DND-41 (cell line): Measurements from ENCODE around the gene KCNQ5.

Experiments used
- ATAC-seq: fragments of 200-7000 bp; cut with Tn5 transposase; 3 replicates; pipeline ENCODE4 v1.9.1; 2021; ENCODE audit warnings: low read depth; ENCODE audit not compliant: insufficient read depth
- DNase-seq: peaks from one replicate; pipeline ENCODE4 v3.0.0-alpha.2; 2020
- H2AFZ ChIP-seq: 2 replicates; pipeline ENCODE4 v1.6.0; 2012; ENCODE audit warnings: low read depth, low read length
- H3K27ac ChIP-seq: 2 replicates; pipeline ENCODE4 v1.5.1; 2012; ENCODE audit warnings: low read length, inconsistent platforms
- H3K27me3 ChIP-seq: fragments of 200-600 bp; sonication (generic); 2 replicates; pipeline ENCODE4 v1.6.0; 2012; ENCODE audit warnings: low read length, mild to moderate bottlenecking, inconsistent platforms; ENCODE audit not compliant: insufficient read depth, poor library complexity
- H3K36me3 ChIP-seq: 2 replicates; pipeline ENCODE4 v1.5.1; 2012; ENCODE audit warnings: low read length, inconsistent platforms; ENCODE audit not compliant: insufficient read depth
- H3K4me1 ChIP-seq: 2 replicates; pipeline ENCODE4 v1.5.1; 2012; ENCODE audit warnings: mild to moderate bottlenecking, low read length; ENCODE audit not compliant: insufficient read depth
- H3K4me2 ChIP-seq: 2 replicates; pipeline ENCODE4 v1.6.0; 2012; ENCODE audit warnings: mild to moderate bottlenecking, moderate library complexity, low read length, inconsistent platforms; ENCODE audit not compliant: insufficient read depth
- H3K4me3 ChIP-seq, 2 experiments: fragments of 200-600 bp in 1 of 2; shearing (Covaris generic) in 1 of 2; 2 replicates each; pipeline ENCODE4 v1.5.1; 2012 to 2016; ENCODE audit warnings: inconsistent platforms in 2 of 2, low read length in 2 of 2, mild to moderate bottlenecking in 2 of 2, low read depth in 1 of 2, moderate library complexity in 1 of 2
- H3K79me2 ChIP-seq: 2 replicates; pipeline ENCODE4 v1.6.0; 2012; ENCODE audit warnings: low read length, inconsistent platforms; ENCODE audit not compliant: insufficient read depth
- H3K9ac ChIP-seq: 2 replicates; pipeline ENCODE4 v1.6.0; 2012; ENCODE audit warnings: low read depth, mild to moderate bottlenecking, inconsistent platforms, low read length, moderate library complexity
- H3K9me3 ChIP-seq: 2 replicates; pipeline ENCODE4 v1.5.1; 2012; ENCODE audit warnings: low read length, moderate library complexity, mild to moderate bottlenecking, inconsistent platforms; ENCODE audit not compliant: insufficient read depth, severe bottlenecking
- H4K20me1 ChIP-seq: 2 replicates; pipeline ENCODE4 v1.6.0; 2012; ENCODE audit warnings: low read length; ENCODE audit not compliant: insufficient read depth
- CTCF ChIP-seq: IDR thresholded peaks from 2 replicates; pipeline ENCODE4 v1.5.1; 2012; ENCODE audit warnings: borderline replicate concordance, low read length, moderate library complexity, mild to moderate bottlenecking; ENCODE audit not compliant: poor library complexity, severe bottlenecking; ENCODE audit errors: extremely low read depth
- EZH2 ChIP-seq: IDR thresholded peaks from 3 replicates; pipeline ENCODE4 v1.6.1; 2012; ENCODE audit warnings: borderline replicate concordance, low read depth, mild to moderate bottlenecking, moderate library complexity, low read length, inconsistent platforms; ENCODE audit not compliant: severe bottlenecking

The KCNQ5 gene

GRCh38 chr6:73006146-73006545 is 384.3 kb downstream of the KCNQ5 start:
- H4K20me1 ChIP-seq, result no peaks in the 10 kb centered on the region
- TF ChIP-seq EZH2, result no peak
- TF ChIP-seq CTCF, result no peak
- H3K9me3 ChIP-seq, result no peaks in the 10 kb centered on the region
- H3K4me1 ChIP-seq, result no peaks in the 10 kb centered on the region
- H3K9ac ChIP-seq, result no peak overlapping the region
- H3K27ac ChIP-seq, result no peak overlapping the region
- no peak overlapping the region for H3K4me3 ChIP-seq
- peaks cover 3% of the 10 kb centered on the region; the same call in 1 of the 2 replicates for H3K36me3 ChIP-seq
- DNase-seq (no peak), ATAC-seq (no peak)
- no peak overlapping the region for H2AFZ ChIP-seq
- H3K27me3 ChIP-seq, result no peaks in the 10 kb centered on the region
- no peak overlapping the region for H3K4me2 ChIP-seq
- H3K79me2 ChIP-seq, result no peaks in the 10 kb centered on the region

GRCh38 chr6:73011945-73012344 is 390.1 kb downstream of the KCNQ5 start:
- Histone ChIP-seq H4K20me1 (no peaks in the 10 kb centered on the region), H3K9ac (no peak overlapping the region), H3K27ac (no peak overlapping the region), H3K4me3 (no peak overlapping the region), H2AFZ (no peak overlapping the region), H3K4me2 (no peak overlapping the region), H3K27me3 (no peaks in the 10 kb centered on the region), H3K4me1 (no peaks in the 10 kb centered on the region), H3K79me2 (no peaks in the 10 kb centered on the region), H3K9me3 (no peaks in the 10 kb centered on the region), H3K36me3 (peaks cover 3% of the 10 kb centered on the region; the same call in 1 of the 2 replicates)
- ATAC-seq, result no peak
- TF ChIP-seq EZH2 (no peak), CTCF (no peak)
- no peak for DNase-seq

- Histone ChIP-seq H3K4me1 (no peaks in the 10 kb centered on the region), H3K27ac (no peak overlapping the region), H2AFZ (no peak overlapping the region), H3K27me3 (no peaks in the 10 kb centered on the region), H3K4me2 (no peak overlapping the region), H3K9me3 (no peaks in the 10 kb centered on the region), H3K79me2 (no peaks in the 10 kb centered on the region), H3K9ac (no peak overlapping the region), H3K36me3 (no peaks in the 10 kb centered on the region), H4K20me1 (no peaks in the 10 kb centered on the region), H3K4me3 (no peak overlapping the region)
- TF ChIP-seq EZH2, result no peak
- TF ChIP-seq CTCF, result no peak
- ATAC-seq (no peak), DNase-seq (no peak)
Measured at GRCh38 chr6:73017476-73017875, 395.6 kb downstream of the KCNQ5 start.

- no peaks in the 10 kb centered on the region for H3K27me3 ChIP-seq
- TF ChIP-seq EZH2, result no peak
- no peak for TF ChIP-seq CTCF
- DNase-seq, result no peak
- H3K4me1 ChIP-seq, result no peaks in the 10 kb centered on the region
- H3K9ac ChIP-seq, result no peak overlapping the region
- no peak overlapping the region for H3K4me3 ChIP-seq
- H4K20me1 ChIP-seq, result no peaks in the 10 kb centered on the region
- no peaks in the 10 kb centered on the region for H3K36me3 ChIP-seq
- no peaks in the 10 kb centered on the region for H3K79me2 ChIP-seq
- ATAC-seq, result no peak
- no peaks in the 10 kb centered on the region for H3K9me3 ChIP-seq
- no peak overlapping the region for H3K27ac ChIP-seq
- H2AFZ ChIP-seq, result no peak overlapping the region
- no peak overlapping the region for H3K4me2 ChIP-seq
Measured at GRCh38 chr6:73024598-73024997, 402.7 kb downstream of the KCNQ5 start.
